ENCODE results near the gene SLC44A4. TPM values are rescaled to one million over a fixed set of nuclear protein-coding genes. Genes with fewer than 3 reads are reported as not detected.

SLC44A4 gene
- total RNA-seq, 1 experiment from 2014 or later = 3.1 TPM

- TF ChIP-seq, protein P1, sequence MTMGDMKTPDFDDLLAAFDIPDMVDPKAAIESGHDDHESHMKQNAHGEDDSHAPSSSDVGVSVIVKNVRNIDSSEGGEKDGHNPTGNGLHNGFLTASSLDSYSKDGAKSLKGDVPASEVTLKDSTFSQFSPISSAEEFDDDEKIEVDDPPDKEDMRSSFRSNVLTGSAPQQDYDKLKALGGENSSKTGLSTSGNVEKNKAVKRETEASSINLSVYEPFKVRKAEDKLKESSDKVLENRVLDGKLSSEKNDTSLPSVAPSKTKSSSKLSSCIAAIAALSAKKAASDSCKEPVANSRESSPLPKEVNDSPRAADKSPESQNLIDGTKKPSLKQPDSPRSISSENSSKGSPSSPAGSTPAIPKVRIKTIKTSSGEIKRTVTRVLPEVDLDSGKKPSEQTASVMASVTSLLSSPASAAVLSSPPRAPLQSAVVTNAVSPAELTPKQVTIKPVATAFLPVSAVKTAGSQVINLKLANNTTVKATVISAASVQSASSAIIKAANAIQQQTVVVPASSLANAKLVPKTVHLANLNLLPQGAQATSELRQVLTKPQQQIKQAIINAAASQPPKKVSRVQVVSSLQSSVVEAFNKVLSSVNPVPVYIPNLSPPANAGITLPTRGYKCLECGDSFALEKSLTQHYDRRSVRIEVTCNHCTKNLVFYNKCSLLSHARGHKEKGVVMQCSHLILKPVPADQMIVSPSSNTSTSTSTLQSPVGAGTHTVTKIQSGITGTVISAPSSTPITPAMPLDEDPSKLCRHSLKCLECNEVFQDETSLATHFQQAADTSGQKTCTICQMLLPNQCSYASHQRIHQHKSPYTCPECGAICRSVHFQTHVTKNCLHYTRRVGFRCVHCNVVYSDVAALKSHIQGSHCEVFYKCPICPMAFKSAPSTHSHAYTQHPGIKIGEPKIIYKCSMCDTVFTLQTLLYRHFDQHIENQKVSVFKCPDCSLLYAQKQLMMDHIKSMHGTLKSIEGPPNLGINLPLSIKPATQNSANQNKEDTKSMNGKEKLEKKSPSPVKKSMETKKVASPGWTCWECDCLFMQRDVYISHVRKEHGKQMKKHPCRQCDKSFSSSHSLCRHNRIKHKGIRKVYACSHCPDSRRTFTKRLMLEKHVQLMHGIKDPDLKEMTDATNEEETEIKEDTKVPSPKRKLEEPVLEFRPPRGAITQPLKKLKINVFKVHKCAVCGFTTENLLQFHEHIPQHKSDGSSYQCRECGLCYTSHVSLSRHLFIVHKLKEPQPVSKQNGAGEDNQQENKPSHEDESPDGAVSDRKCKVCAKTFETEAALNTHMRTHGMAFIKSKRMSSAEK (CRISPR knock-in tag; IDR thresholded peaks at IDR 0.05; ENCODE audit: borderline replicate concordance) = no peak
- TF ChIP-seq, protein P2, sequence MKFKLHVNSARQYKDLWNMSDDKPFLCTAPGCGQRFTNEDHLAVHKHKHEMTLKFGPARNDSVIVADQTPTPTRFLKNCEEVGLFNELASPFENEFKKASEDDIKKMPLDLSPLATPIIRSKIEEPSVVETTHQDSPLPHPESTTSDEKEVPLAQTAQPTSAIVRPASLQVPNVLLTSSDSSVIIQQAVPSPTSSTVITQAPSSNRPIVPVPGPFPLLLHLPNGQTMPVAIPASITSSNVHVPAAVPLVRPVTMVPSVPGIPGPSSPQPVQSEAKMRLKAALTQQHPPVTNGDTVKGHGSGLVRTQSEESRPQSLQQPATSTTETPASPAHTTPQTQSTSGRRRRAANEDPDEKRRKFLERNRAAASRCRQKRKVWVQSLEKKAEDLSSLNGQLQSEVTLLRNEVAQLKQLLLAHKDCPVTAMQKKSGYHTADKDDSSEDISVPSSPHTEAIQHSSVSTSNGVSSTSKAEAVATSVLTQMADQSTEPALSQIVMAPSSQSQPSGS (CRISPR knock-in tag; IDR thresholded peaks at IDR 0.05; ENCODE audit: borderline replicate concordance, low read depth) = no peak
- TF ChIP-seq E2F4 (CRISPR knock-in tag; IDR thresholded peaks at IDR 0.05; ENCODE audit: borderline replicate concordance, low read depth) (no peak), ESRRA (CRISPR knock-in tag; IDR thresholded peaks at IDR 0.05; ENCODE audit: borderline replicate concordance) (no peak), ZSCAN18 (CRISPR knock-in tag; IDR thresholded peaks at IDR 0.05) (no peak), CREB1 (CRISPR knock-in tag; IDR thresholded peaks at IDR 0.05) (no peak), CBFB (CRISPR knock-in tag; IDR thresholded peaks at IDR 0.05; ENCODE audit: low read depth) (no peak), ETV6 (CRISPR knock-in tag; IDR thresholded peaks at IDR 0.05) (peak; percentile 92), ZNF219 (CRISPR knock-in tag; IDR thresholded peaks at IDR 0.05; ENCODE audit: borderline replicate concordance) (no peak), KAT7 (CRISPR knock-in tag; IDR thresholded peaks at IDR 0.05; ENCODE audit: borderline replicate concordance) (no peak), RORB (CRISPR knock-in tag; IDR thresholded peaks at IDR 0.05) (no peak), SMAD3 (CRISPR knock-in tag; IDR thresholded peaks at IDR 0.05; ENCODE audit: borderline replicate concordance) (no peak), JAZF1 (CRISPR knock-in tag; IDR thresholded peaks at IDR 0.05) (no peak), ZNF396 (CRISPR knock-in tag; IDR thresholded peaks at IDR 0.05; ENCODE audit: borderline replicate concordance) (no peak), NR2C2 (CRISPR knock-in tag; IDR thresholded peaks at IDR 0.05) (no peak), ELF4 (CRISPR knock-in tag; IDR thresholded peaks at IDR 0.05; ENCODE audit: low read depth) (no peak), E2F5 (CRISPR knock-in tag; IDR thresholded peaks at IDR 0.05) (0 out of 2 replicates have a peak, but pooled peaks have one; percentile 16)
- TF ChIP-seq, protein P3, sequence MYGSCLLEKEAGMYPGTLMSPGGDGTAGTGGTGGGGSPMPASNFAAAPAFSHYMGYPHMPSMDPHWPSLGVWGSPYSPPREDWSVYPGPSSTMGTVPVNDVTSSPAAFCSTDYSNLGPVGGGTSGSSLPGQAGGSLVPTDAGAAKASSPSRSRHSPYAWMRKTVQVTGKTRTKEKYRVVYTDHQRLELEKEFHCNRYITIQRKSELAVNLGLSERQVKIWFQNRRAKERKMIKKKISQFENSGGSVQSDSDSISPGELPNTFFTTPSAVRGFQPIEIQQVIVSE (CRISPR knock-in tag; IDR thresholded peaks at IDR 0.05; ENCODE audit: borderline replicate concordance) = no peak
- TF ChIP-seq, protein P4, sequence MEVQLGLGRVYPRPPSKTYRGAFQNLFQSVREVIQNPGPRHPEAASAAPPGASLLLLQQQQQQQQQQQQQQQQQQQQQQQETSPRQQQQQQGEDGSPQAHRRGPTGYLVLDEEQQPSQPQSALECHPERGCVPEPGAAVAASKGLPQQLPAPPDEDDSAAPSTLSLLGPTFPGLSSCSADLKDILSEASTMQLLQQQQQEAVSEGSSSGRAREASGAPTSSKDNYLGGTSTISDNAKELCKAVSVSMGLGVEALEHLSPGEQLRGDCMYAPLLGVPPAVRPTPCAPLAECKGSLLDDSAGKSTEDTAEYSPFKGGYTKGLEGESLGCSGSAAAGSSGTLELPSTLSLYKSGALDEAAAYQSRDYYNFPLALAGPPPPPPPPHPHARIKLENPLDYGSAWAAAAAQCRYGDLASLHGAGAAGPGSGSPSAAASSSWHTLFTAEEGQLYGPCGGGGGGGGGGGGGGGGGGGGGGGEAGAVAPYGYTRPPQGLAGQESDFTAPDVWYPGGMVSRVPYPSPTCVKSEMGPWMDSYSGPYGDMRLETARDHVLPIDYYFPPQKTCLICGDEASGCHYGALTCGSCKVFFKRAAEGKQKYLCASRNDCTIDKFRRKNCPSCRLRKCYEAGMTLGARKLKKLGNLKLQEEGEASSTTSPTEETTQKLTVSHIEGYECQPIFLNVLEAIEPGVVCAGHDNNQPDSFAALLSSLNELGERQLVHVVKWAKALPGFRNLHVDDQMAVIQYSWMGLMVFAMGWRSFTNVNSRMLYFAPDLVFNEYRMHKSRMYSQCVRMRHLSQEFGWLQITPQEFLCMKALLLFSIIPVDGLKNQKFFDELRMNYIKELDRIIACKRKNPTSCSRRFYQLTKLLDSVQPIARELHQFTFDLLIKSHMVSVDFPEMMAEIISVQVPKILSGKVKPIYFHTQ (CRISPR knock-in tag; IDR thresholded peaks at IDR 0.05) = no peak; the same call in 1 of the 2 replicates
- TF ChIP-seq, protein P5, sequence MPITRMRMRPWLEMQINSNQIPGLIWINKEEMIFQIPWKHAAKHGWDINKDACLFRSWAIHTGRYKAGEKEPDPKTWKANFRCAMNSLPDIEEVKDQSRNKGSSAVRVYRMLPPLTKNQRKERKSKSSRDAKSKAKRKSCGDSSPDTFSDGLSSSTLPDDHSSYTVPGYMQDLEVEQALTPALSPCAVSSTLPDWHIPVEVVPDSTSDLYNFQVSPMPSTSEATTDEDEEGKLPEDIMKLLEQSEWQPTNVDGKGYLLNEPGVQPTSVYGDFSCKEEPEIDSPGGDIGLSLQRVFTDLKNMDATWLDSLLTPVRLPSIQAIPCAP (CRISPR knock-in tag; IDR thresholded peaks at IDR 0.05) = 0 out of 2 replicates have a peak, but pooled peaks have one; percentile 58
- TF ChIP-seq, protein P6, sequence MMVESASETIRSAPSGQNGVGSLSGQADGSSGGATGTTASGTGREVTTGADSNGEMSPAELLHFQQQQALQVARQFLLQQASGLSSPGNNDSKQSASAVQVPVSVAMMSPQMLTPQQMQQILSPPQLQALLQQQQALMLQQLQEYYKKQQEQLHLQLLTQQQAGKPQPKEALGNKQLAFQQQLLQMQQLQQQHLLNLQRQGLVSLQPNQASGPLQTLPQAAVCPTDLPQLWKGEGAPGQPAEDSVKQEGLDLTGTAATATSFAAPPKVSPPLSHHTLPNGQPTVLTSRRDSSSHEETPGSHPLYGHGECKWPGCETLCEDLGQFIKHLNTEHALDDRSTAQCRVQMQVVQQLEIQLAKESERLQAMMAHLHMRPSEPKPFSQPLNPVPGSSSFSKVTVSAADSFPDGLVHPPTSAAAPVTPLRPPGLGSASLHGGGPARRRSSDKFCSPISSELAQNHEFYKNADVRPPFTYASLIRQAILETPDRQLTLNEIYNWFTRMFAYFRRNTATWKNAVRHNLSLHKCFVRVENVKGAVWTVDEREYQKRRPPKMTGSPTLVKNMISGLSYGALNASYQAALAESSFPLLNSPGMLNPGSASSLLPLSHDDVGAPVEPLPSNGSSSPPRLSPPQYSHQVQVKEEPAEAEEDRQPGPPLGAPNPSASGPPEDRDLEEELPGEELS (CRISPR knock-in tag; IDR thresholded peaks at IDR 0.05) = peak; percentile 85; the same call in 1 of the 2 replicates
Observed at GRCh38 chr6:31827286-31828079, 51.3 kb downstream of the SLC44A4 start, which contains the start of gene HSPA1B (continued).

Measured in WTC11 (cell line).